ENCODE measurements around the gene CFAP410.

The CFAP410 gene

GRCh38 chr21:44338971-44339910, at the start of gene CFAP410:
Gene CFAP410 (minus strand): TSS chr21:44339390. CDS start chr21:44339194, 196 bp downstream.
- DNase-seq: peak; percentile 97 to 98 (median 98)

GRCh38 chr21:44384968-44385367, 45.8 kb upstream of the CFAP410 start:
- DNase-seq: no peak

GRCh38 chr21:44383216-44383615, 44.0 kb upstream of the CFAP410 start:
- no peak for DNase-seq

GRCh38 chr21:44382536-44382935, 43.3 kb upstream of the CFAP410 start:
- DNase-seq: no peak

GRCh38 chr21:44381874-44382273, 42.7 kb upstream of the CFAP410 start:
- no peak for DNase-seq

GRCh38 chr21:44380876-44381275, 41.7 kb upstream of the CFAP410 start:
- DNase-seq: no peak

DNA sequence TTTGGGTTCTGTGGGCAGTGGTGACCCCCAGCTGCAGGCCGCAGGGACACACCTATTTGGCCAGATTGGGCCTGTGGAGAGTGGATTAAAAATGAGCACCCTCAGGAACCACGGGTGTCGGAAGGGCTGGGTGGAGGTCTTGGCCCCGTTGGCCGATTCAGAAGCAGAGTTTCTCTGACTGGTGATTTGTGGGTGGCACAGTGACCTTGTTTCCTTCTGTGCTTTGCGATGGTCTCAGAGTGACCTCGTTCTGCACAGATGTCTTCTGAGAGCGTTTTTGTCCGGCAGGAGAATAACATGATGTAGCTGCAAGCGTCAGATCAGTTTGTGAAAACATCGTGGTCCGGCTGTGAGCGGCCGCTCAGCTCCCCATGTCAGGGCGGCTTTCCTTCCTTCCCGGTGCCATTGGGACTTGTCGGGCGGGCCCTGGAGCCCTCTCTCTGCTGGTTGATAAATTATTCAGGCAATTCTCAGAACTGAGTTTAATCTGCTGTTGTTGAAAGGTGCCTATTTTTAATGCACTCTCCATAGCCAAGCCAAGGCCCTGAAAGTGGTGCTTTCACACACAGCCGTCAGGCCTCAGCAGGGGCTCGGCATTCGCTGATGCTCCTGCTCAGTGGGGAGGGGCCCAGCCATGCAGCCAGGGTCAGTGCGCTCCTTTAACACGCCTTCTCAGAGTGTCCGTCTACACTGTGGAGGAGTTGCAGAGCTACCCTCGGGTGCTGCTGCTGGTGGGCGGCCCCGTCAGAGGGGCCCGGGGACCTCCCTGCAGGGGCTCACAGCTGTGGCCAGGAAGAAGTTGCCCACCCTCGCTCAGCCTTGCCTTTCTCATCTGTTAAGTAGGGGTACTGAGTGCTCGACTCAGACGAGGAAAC, 41.0 kb upstream of the CFAP410 start:
- no peak for DNase-seq

DNA sequence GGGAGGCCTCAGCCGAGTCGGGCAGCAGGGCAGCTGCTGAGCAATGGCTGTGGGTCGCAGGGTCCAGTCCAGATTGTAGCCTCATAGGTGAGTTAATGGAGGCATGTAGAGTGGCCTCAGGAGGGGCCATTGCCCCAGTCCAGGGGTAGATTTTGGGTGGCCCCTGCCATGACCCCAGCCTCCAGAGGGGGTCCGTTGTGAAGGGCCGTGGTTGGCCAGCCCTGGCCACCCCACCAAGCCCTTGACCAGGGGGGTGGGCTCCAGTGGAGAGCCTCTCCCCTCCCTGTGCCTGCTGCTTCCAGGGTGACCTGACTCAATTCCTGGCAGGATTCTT, 40.3 kb upstream of the CFAP410 start:
- DNase-seq: no peak

DNA sequence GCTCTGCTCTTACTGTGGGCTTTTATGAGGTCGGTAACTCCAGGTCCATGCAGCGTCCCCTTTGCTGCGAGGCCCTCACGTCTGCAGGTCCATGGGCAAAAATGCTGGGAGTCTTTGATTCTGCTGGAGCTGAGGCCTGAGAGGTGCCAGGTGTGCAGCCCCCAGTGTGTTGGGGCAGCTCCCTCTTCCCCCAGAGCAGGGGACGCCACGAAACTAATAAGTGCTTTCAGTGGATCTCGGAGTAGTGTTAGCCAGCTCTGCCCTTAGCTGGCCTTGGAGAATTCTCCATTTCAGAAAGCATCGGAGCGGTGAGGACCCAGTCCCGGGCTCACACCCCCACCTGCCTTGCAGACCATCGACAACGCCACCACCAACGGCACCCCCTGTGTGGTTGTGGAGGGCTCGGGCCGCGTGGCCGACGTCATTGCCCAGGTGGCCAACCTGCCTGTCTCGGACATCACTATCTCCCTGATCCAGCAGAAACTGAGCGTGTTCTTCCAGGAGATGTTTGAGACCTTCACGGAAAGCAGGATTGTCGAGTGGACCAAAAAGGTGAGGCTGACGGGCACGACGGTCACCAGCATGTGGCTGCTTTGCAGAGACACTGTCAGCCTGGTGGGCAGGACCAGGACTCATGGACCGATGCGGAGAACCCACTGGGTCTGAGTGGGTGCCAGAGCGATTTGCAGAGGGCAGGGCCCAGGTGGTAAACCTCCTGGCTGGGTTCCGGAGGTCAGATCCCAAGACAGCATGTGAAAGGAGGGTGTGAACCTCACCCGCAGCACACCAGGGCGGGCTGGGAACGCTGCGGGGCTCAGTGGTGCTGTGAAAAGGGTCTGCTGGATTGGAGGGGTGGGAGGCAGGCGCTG, 39.7 kb upstream of the CFAP410 start:
- DNase-seq: no peak

GRCh38 chr21:44377922-44378645, 38.9 kb upstream of the CFAP410 start:
- no peak for DNase-seq

GRCh38 chr21:44377201-44377921, 38.2 kb upstream of the CFAP410 start:
- DNase-seq: peak in 2 of 3 experiments; percentile 14 to 83

DNA sequence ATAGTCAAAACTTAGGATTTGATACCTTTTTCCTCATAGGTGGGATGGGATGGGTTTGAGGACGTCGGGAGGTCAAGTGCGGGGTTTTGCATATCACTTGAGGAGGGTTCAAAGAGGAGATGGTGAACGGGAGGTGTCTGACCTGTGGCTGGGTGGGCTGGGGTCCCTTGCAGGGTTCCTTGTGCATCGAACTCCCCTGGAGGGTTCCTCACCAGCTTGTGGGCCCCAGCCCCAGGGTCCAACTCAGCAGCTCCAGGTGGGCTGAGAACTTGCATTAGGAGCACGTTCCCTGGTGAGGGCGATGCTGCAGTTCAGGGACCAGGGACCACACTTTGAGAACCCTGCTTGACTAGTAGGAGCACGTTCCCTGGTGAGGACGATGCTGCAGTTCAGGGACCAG, 37.4 kb upstream of the CFAP410 start:
- DNase-seq: no peak

- DNase-seq: no peak
Measured at GRCh38 chr21:44375761-44376241, 36.6 kb upstream of the CFAP410 start.

DNA sequence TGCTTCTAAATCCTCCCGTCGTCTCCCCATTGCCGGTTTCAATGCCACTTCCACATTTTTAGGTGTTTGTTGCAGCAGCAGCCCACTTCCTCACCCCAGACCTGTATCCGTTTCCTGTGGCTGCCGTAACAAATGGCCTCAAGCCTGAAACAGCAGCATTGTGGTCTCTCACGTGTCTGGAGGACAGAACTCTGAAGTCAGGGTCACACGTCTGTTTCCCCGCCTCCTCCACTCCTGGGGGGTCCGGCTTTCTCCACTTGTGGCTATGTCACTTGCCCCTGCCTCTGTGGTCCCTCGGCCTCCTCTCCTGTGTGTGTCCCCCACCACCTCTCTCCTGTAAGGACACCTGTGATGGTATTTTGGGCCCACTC, 36.1 kb upstream of the CFAP410 start:
- no peak for DNase-seq

DNA sequence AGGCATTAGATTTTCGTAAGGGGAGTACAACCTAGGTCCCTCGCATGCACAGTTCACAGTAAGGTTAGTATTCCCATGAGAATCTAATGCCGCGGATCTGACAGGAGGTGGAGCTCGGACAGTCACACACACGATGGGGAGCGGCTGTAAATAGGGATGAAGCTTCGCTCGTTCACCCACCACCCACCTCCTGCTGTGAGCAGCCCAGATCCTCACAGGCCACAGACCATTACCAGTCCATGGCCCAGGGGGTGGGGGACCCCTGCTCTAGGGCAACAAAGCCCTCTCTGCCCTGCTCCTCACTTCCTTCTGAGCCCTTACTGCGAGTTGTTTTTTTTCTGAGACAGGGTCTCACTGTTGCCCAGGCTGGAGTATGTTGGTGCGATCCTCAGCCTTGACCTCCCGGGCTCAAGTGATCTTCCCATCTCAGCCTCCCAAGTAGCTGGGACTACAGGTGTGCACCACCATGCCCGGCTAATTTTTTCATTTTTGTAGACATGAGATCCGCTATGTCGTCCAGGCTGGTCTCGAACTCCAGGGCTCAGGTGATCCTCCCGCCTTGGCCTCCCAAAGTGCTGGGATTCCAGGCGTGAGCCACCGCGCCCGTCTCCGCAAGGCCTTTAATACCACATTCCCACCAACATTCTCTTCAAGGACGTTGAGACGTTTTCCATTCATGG, 35.6 kb upstream of the CFAP410 start:
- no peak for DNase-seq

DNA sequence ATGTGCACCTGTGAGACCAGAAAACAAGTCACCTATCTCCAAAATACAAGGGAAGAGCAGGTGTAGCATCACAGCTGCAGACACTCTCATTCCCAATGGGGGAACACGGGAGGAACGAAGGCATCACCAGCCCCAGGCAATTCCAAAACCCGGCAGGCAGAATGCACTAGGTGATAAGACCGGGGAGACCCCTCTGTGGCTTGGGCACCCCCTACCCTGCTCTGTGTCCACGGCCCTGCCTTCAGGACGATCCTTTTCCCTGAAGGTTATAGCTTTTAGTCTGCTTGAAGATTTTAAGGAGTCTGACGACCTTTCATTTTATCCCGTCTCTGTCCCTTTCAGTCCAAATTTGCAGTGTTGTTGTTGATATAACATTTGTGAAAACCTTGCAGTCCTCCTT, 33.4 kb upstream of the CFAP410 start:
- no peak for DNase-seq

DNA sequence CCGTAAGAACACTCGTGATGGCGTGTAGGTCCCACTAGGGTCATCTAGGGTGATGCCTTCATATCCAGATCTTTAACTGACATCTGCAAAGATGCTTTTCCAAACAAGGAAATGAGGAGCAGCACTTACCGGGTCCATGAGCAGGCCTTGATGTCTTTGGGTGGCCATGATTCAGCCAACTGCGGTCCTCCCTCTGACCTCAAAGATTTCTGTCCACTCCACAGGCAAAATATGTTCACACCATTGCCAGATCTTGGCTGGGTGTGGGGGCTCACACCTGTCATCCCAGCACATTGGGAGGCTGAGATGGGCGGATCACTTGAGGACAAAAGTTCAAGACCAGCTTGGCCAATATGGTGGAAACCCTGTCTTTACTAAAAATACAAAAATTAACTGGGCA, 32.4 kb upstream of the CFAP410 start:
- no peak for DNase-seq

- no peak for DNase-seq
Measured at GRCh38 chr21:44370786-44371410, 31.7 kb upstream of the CFAP410 start.

- DNase-seq: peak; percentile 45 to 70 (median 47)
Measured at GRCh38 chr21:44370027-44370735, 31.0 kb upstream of the CFAP410 start.

All from NCI-H1417 (cell line).